ENCODE measurements around the gene FAM241B.

- TF ChIP-seq, protein P1, sequence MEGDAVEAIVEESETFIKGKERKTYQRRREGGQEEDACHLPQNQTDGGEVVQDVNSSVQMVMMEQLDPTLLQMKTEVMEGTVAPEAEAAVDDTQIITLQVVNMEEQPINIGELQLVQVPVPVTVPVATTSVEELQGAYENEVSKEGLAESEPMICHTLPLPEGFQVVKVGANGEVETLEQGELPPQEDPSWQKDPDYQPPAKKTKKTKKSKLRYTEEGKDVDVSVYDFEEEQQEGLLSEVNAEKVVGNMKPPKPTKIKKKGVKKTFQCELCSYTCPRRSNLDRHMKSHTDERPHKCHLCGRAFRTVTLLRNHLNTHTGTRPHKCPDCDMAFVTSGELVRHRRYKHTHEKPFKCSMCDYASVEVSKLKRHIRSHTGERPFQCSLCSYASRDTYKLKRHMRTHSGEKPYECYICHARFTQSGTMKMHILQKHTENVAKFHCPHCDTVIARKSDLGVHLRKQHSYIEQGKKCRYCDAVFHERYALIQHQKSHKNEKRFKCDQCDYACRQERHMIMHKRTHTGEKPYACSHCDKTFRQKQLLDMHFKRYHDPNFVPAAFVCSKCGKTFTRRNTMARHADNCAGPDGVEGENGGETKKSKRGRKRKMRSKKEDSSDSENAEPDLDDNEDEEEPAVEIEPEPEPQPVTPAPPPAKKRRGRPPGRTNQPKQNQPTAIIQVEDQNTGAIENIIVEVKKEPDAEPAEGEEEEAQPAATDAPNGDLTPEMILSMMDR (conservative IDR thresholded peaks at IDR 0.05) = no peak
- TF ChIP-seq ZFX (IDR thresholded peaks at IDR 0.05) = no peak
These were observed 15.5 kb downstream of the FAM241B start for GRCh38 chr10:69645296-69646184.
